ENCODE data around the gene GABRB3. TPM values are rescaled to one million over a fixed set of nuclear protein-coding genes. Genes with fewer than 3 reads are reported as not detected.

Gene GABRB3
- total and polyA plus RNA-seq, 2 donors (not counting 1 experiment from before 2014, with no cell fraction given): 0.07 TPM; not detected in 1

DNA sequence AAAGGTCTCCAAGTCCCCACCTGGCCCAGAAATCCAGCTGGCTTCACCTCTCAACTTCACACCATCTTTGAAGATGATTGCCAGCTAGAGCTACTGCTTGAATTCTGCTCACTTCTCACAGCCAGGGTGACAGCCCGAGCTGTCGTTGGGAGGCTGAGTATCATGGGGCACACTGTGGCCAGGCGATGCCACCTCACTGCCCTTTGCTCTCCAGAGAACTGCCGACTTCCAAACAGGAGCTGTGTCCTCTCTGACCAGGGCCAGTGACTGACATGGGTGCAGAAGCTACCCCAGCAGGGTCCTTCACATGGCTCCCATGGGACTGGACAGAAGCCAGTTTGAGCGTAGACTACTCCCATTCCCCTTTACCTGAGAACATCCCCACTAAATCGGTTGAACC, 254.0 kb downstream of the GABRB3 start:
- H3K9ac ChIP-seq (ENCODE audit: low read length): no peak overlapping the region
- H3K79me2 ChIP-seq (ENCODE audit: control insufficient read depth, insufficient read depth, low read length): no peaks in the 10 kb centered on the region
- ChIA-PET CTCF (no interaction called here), POLR2A (no interaction called here)
- no peak overlapping the region for H3K27ac ChIP-seq (ENCODE audit: low read length in 2 of 2)
- no peak for ATAC-seq (ENCODE audit: low read depth)
- H3K27me3 ChIP-seq (replicated peaks in 1 of 4; ENCODE audit: control extremely low read depth in 1 of 4, control insufficient read depth in 3 of 4, insufficient read depth in 4 of 4, low read length in 3 of 4): no peaks in the 10 kb centered on the region
- Mint-ChIP-seq H3K4me1 (no peaks in the 10 kb centered on the region), H3K27ac (no peak overlapping the region), H3K9me3 (ENCODE audit: insufficient read depth) (peaks cover 5% of the 10 kb centered on the region), H3K4me3 (no peak overlapping the region), H3K27me3 (no peaks in the 10 kb centered on the region)
- TF ChIP-seq, protein P1, sequence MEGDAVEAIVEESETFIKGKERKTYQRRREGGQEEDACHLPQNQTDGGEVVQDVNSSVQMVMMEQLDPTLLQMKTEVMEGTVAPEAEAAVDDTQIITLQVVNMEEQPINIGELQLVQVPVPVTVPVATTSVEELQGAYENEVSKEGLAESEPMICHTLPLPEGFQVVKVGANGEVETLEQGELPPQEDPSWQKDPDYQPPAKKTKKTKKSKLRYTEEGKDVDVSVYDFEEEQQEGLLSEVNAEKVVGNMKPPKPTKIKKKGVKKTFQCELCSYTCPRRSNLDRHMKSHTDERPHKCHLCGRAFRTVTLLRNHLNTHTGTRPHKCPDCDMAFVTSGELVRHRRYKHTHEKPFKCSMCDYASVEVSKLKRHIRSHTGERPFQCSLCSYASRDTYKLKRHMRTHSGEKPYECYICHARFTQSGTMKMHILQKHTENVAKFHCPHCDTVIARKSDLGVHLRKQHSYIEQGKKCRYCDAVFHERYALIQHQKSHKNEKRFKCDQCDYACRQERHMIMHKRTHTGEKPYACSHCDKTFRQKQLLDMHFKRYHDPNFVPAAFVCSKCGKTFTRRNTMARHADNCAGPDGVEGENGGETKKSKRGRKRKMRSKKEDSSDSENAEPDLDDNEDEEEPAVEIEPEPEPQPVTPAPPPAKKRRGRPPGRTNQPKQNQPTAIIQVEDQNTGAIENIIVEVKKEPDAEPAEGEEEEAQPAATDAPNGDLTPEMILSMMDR (IDR thresholded peaks at IDR 0.05): no peak
- no peak for TF ChIP-seq EZH2 (IDR thresholded peaks at IDR 0.05; ENCODE audit: borderline replicate concordance, insufficient read depth, low read depth, low read length, poor library complexity, severe bottlenecking)
- no peak for DNase-seq
- peaks cover 0 to 32% (median 1%) of the 10 kb centered on the region in 3 donors for H3K9me3 ChIP-seq (ENCODE audit: control extremely low read depth in 1 of 3, control insufficient read depth in 2 of 3, insufficient read depth in 1 of 3, low read length in 2 of 3)
- 89% methylated on average over 5 of the region's 6 CpGs for WGBS (ENCODE audit: insufficient coverage)
- H3K4me3 ChIP-seq (ENCODE audit: control extremely low read depth in 1 of 5, extremely low read depth in 1 of 5, insufficient read depth in 1 of 5, low read depth in 2 of 5, low read length in 4 of 5): no peak overlapping the region
- H3K4me1 ChIP-seq (ENCODE audit: control insufficient read depth in 2 of 2, insufficient read depth in 2 of 2, low read length in 2 of 2): no peaks in the 10 kb centered on the region
- H3K36me3 ChIP-seq (replicated peaks in 1 of 2; ENCODE audit: control extremely low read depth in 1 of 2, control insufficient read depth in 1 of 2, extremely low read depth in 1 of 2, insufficient read depth in 2 of 2, low read length in 1 of 2): no peaks in the 10 kb centered on the region
- intact Hi-C loops (cut with micrococcal nuclease): no loop called here
- no peaks in the 10 kb centered on the region for H4K20me1 ChIP-seq (ENCODE audit: control insufficient read depth, insufficient read depth, low read length, poor library complexity, severe bottlenecking)
- no peak overlapping the region for H3K4me2 ChIP-seq (replicated peaks; ENCODE audit: low read depth, low read length, poor library complexity, severe bottlenecking)
- H2AFZ ChIP-seq (ENCODE audit: insufficient read depth, low read depth, low read length, poor library complexity, severe bottlenecking): no peak overlapping the region

DNA sequence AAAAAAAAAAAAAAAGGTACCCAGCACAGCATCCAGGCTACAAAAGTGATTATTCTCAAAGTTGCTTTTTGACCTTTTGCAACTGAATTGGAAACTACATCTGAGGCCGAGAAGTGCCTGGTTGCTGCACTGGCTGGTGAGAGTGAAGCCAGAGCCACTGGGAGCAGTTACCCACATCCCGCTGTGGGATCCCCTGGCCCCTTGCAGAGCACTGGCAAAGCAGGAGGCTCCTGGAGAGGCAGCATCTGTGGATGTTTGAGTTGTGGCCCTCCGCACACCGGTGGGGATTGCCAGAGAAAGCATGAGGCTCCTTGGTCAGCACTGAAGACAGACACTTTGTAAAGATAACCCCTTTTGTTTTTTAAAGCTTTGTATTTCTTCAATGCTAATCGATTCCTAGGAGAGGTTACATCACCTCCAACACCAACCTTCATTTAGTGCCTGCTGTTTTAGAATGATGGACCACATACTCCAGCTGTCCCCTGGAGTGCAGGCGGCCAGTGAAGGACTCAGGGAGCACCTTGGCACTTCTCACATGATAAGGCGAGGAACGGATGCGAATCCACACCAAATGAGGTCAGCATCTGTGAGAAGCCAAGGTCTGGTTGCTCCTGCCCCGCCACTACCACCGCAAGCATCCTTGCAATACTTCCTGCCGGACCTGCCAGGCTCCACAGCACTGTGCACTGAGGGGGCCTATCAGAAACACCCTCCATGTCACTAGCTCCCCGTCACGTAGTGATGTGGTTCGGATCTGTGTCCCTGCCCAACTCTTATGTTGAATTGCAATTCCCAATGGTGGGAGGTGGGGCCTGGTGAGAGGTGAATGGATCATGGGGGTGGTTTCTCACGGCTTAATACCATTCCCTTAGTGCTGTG, 256.5 kb downstream of the GABRB3 start:
- H3K9me3 Mint-ChIP-seq (ENCODE audit: insufficient read depth): peaks cover 2% of the 10 kb centered on the region
- Histone ChIP-seq H3K4me2 (replicated peaks; ENCODE audit: low read depth, low read length, poor library complexity, severe bottlenecking) (no peak overlapping the region), H3K9ac (ENCODE audit: low read length) (no peak overlapping the region), H3K27ac (ENCODE audit: low read length in 2 of 2) (no peak overlapping the region), H3K36me3 (replicated peaks in 1 of 2; ENCODE audit: control extremely low read depth in 1 of 2, control insufficient read depth in 1 of 2, extremely low read depth in 1 of 2, insufficient read depth in 2 of 2, low read length in 1 of 2) (no peaks in the 10 kb centered on the region), H3K9me3 (ENCODE audit: control extremely low read depth in 1 of 3, control insufficient read depth in 2 of 3, insufficient read depth in 1 of 3, low read length in 2 of 3) (peaks cover 0 to 32% (median 0%) of the 10 kb centered on the region in 3 donors), H3K4me3 (ENCODE audit: control extremely low read depth in 1 of 5, extremely low read depth in 1 of 5, insufficient read depth in 1 of 5, low read depth in 2 of 5, low read length in 4 of 5) (no peak overlapping the region), H3K27me3 (replicated peaks in 1 of 4; ENCODE audit: control extremely low read depth in 1 of 4, control insufficient read depth in 3 of 4, insufficient read depth in 4 of 4, low read length in 3 of 4) (no peaks in the 10 kb centered on the region), H4K20me1 (ENCODE audit: control insufficient read depth, insufficient read depth, low read length, poor library complexity, severe bottlenecking) (no peaks in the 10 kb centered on the region), H3K4me1 (ENCODE audit: control insufficient read depth in 2 of 2, insufficient read depth in 2 of 2, low read length in 2 of 2) (no peaks in the 10 kb centered on the region), H3K79me2 (ENCODE audit: control insufficient read depth, insufficient read depth, low read length) (no peaks in the 10 kb centered on the region), H2AFZ (ENCODE audit: insufficient read depth, low read depth, low read length, poor library complexity, severe bottlenecking) (no peak overlapping the region)
- H3K27me3 Mint-ChIP-seq: no peaks in the 10 kb centered on the region
- no peak overlapping the region for H3K4me3 Mint-ChIP-seq
- no peak for DNase-seq
- ChIA-PET CTCF (no interaction called here), POLR2A (no interaction called here)
- no peak for ATAC-seq (ENCODE audit: low read depth)
- H3K4me1 Mint-ChIP-seq: no peaks in the 10 kb centered on the region
- intact Hi-C loops (cut with micrococcal nuclease): no loop called here
- 97% methylated on average over 11 of the region's 16 CpGs for WGBS (ENCODE audit: insufficient coverage)
- TF ChIP-seq EZH2 (IDR thresholded peaks at IDR 0.05; ENCODE audit: borderline replicate concordance, insufficient read depth, low read depth, low read length, poor library complexity, severe bottlenecking): no peak
- TF ChIP-seq, protein P1 (IDR thresholded peaks at IDR 0.05): no peak
- no peak overlapping the region for H3K27ac Mint-ChIP-seq

All from B cell (primary cell).